Measurements from ENCODE around the gene ACTR3C.
"Not testable (repeated sequence)": the region's sequence is repeated elsewhere in the genome, so short reads cannot be mapped to it uniquely, and the experiment has no call there.

DNA sequence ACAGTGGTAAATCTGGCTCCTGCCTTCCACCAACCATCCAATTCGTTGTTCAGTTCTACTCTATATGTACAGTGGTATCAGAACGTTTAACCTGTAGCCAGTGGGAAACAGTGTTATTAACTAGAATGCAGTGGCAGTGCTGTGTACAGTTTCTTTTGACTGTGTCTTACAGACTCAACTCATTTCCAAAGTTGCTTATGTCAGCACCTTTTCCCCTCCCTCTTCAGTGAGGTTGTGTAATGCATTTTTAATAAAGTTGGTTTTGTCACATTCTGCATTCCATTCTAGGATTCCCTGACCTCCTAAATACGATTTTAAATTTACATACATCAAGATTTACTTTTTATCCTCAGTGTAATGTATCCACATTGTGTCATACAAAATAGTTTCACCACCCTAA, 97.9 kb downstream of the ACTR3C start:
- TF ChIP-seq EZH2 (IDR thresholded peaks at IDR 0.05; ENCODE audit: low read length, missing control alignments) = not testable (repeated sequence)
- TF ChIP-seq, protein P1, sequence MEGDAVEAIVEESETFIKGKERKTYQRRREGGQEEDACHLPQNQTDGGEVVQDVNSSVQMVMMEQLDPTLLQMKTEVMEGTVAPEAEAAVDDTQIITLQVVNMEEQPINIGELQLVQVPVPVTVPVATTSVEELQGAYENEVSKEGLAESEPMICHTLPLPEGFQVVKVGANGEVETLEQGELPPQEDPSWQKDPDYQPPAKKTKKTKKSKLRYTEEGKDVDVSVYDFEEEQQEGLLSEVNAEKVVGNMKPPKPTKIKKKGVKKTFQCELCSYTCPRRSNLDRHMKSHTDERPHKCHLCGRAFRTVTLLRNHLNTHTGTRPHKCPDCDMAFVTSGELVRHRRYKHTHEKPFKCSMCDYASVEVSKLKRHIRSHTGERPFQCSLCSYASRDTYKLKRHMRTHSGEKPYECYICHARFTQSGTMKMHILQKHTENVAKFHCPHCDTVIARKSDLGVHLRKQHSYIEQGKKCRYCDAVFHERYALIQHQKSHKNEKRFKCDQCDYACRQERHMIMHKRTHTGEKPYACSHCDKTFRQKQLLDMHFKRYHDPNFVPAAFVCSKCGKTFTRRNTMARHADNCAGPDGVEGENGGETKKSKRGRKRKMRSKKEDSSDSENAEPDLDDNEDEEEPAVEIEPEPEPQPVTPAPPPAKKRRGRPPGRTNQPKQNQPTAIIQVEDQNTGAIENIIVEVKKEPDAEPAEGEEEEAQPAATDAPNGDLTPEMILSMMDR (conservative IDR thresholded peaks at IDR 0.05 in 1 of 2, IDR thresholded peaks at IDR 0.05 in 1 of 2; ENCODE audit: low read depth in 1 of 2, low read length in 2 of 2) = not testable (repeated sequence)

Data from fibroblast of lung (primary cell).